DMS53 treated with DMSO at 0.1 percent for 48 hours (cell line): Measurements from ENCODE around the gene TRAF1.

Experiments used
- DNase-seq: peaks from one replicate; lab custom pipeline; 2025; ENCODE audit not compliant: unreplicated experiment; lab: John Stamatoyannopoulos, UW

TRAF1 gene

DNA sequence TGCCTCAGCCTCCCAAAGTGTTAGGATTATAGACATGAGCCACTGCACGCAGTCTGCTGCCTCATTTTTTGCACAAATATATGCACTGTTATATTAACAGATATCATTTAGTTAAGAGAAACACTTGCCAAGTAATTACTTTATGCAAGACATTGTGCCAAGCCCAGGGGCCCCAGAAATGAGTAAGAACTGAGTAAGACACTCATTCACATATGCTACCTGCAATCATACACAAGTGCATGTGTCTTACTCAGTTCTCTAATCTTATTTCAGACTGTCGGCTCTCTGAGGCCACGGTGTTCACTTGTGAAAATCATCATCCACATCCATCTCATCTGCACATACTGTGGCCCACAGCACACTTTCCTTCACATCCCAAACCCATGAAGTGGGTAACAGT lies 16.0 kb downstream of the TRAF1 start:
- DNase-seq = no peak

DNA sequence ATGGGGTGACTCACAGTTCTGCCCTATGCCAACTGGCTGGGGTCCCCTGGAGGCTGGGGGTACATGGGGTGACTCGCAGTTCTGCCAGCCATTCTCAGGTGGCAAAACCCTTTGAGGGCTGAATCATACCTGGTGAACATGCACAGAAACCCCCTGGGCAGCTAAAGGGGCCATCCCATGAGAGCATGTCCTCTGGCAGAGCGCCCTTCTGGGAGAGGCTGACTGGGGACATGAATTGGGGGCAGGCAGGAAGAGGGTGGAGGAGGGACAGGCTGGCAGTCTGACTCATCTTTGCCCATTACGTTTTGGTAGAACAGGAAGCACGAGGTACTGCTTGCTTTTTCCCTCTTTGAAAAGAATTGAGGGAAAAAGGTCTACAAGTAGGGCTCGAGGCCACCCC lies 16.7 kb downstream of the TRAF1 start:
- no peak for DNase-seq

DNA sequence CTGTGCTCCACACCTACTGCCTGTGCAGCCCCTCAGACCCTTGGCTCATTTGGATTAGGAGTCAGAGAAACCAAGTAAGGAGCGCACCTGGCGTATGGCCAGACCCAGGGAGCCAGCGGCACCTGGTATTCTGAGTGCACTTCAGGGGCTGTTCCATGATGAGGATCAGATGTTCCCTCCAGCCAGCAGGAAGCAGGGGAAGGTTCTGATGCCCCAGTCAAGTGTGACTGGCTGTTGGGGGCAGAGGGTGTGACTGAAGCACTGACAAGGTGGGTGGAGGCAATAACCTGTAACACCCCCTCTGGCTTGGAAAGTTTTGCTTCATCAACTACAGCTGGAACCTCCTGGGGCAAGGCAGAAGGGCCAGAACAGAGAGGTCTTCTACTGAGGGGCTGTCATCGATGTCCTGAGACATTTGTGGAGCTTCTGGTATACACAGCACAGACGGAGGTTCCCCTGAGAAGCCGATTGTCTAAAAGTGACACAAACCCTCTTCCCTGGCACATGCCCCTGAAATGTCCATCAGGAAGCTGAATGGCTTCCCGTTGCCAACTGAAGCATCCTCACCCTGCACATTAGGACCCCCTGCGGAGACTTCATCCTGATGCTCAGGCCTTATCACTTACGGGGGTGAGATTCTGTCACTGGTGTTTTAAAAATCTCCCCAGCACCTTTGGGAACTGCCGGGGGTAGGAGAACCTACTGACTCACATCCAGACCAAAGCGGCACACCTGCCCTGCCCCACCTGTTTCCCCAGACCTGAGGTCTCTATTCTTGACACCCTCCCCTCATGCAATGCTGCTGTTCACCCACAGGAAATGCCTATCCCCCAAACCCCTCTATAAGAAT lies 21.1 kb downstream of the TRAF1 start:
- DNase-seq = no peak

DNA sequence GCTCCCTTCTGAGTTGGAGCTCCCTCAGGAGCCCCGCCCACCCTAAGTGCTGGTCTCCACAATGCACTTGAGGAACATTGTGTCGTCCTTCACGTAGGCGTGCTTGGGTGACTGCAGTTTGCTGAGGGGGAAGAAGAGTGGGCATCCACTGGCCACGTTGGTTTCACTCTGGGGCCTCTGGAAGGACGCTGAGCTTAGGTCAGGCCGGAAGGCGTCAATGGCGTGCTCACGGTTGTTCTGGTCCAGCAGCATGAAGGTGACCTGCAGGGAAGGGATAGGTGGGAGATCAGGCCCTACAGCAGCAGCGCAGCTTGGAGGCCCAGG lies 21.7 kb downstream of the TRAF1 start:
- DNase-seq = no peak

DNA sequence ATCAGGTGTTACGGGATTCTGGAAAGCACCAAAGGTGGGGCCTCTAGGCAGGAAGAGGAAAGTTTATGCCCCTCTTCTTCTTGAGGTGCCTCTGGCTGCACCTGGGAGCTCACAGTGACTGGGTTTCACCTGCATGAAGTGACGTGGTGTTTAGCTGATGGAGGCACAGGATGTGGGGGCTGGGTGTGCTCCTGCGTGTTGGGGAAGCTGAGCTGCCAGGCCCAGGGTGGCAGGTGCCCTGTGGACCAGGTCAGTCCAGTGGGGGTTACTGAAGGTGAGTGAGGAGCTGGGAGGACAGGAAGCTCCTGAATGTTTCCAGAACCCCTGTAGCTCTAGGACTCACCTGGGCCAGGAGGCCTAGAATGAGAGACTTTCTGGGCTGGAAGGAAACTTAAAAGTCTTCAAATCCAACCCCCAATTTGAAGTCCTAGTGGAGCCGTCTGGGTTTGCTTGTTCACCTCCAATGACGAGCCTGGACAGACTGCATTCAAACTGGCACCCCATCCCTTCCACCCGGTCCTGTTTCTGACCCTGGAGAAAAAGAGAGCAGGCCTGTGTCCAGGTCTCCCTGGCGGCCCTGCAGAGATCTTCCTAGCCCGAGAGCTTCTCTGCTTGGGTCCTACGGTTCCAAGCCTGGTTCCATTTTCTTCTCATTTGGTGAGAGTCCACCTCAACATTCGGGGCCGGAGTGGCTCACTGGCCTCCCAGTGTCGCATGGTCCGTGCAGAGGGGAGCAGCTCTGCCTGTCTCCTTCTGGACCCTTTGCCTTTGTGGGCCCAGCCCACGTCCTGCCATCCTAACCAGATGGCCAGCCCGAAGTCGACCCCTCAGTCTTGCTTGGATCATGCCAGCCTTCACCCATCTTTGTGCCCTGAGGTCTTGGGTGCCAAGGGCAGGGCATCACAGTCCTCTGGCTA lies 22.3 kb downstream of the TRAF1 start:
- DNase-seq = peak; percentile 29

DNA sequence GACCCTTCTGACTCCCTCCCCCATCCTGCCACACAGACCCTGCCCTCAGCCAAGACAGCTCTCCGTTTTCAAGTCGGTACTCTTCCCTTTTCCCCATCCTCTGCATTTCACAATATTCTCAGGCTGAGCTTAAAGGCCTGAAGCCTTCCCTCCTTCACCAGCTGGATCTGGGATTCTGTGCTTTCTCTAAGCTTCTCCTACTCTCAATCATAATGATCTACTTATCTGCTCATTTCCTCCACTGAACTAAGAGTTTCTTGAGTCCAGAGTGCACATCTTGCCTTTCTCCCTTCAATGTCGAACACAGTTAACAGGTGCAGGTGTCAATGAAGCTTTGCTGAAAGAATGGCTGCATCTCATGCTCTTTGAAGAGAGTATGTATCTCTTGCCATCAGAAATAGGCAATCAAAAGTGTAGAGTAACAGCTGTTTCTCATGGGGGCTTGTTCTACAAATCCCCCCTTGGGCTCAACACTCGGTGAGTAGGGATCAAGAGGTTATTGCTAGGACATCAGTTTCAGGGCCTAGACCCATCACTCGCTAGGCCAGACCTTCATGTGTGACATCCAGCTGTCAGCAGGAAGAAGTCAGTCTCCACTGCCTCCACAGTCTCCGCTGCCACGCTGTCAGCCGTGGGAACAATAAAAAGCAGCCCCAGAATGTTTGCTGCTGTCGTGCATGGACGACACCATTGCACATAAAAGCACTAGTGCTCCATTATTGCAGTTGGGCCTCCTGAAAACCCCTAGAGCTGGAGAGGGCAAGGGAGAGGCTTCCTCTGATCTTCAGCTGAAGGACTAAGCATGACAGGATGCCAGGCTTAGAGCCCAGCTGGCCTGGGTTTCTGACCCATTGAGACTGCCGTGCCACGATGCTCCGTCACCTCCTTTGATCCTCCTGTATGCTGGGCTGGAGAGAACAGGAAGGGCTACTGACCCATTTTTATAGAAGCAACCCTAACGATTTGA lies 23.7 kb downstream of the TRAF1 start:
- DNase-seq = no peak

DNA sequence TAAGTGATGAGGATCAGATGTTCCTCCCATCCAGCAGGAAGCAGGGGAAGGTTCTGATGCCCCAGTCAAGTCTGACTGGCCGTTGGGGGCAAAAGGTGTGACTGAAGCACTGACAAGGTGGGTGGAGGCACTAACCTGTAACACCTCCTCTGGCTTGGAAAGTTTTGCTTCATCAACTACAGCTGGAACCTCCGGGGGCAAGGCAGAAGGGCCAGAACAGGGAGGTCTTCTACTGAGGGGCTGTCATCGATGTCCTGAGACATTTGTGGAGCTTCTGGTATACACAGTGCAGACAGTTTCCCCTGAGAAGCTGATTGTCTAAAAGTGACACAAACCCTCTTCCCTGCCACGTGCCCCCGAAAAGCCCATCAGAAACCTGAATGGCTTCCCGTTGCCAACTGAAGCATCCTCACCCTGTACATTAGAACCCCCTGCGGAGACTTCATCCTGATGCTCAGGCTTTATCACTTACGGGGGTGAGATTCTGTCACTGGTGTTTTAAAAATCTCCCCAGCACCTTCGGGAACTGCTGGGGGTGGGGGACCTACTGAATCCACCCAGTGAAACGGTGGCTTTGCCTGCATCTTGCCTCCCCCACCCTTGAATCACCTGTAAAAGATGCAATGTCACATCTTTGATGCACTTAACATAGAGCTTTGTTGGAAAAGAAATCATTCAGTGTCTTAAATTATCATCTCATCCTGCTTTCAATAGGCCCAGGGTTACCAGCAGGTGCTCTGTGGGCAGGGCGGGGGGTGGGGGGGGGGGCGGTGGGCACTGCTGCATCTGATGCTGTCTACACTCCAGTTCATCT lies 24.6 kb downstream of the TRAF1 start:
- DNase-seq = no peak

DNA sequence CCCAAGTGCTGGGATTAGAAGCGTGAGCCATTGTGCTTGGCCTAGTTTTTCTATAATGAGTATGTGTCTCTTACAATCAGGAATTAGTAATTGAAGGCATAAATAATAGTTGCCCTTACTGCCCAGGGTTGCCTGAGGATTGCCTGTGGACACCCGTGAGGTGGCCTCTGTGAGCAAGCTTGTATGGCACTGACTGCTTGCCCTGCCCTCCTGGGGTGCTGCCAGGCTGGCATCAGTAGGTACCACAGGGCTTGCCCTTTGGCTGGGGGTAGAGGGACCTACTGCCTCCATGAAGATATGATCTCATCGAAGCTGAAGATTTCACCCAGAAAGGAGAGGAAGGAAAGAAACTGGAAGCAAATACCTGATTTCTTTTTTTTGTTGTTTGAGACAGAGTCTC lies 25.8 kb downstream of the TRAF1 start:
- no peak for DNase-seq

DNA sequence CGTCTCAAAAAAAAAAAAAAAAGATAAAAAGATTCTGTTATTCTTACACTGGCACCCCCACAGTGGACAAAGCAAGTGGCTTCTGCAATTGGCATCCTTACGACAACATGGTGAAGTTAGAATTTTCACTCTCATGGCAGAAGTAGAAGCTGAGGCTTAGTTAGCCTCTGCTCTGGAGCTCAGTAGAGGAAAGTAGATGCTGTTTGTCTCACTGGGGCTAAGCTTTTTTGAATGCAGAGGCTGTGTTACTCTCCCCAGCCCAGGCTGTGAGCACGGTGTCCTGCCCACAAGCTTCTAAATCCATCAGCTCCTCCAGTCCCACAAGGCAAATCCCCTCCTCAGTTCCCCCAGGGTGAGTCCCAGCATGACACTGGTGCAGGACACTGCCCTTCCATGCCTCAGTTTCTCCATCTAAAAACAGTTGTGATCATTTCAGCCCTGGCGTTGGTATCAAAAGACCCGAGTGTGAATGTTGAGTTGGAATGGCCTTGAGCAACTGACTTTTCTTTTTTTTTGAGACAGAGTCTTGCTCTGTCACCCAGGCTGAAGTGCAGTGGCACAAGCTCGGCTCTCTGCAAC lies 27.0 kb downstream of the TRAF1 start:
- no peak for DNase-seq

DNA sequence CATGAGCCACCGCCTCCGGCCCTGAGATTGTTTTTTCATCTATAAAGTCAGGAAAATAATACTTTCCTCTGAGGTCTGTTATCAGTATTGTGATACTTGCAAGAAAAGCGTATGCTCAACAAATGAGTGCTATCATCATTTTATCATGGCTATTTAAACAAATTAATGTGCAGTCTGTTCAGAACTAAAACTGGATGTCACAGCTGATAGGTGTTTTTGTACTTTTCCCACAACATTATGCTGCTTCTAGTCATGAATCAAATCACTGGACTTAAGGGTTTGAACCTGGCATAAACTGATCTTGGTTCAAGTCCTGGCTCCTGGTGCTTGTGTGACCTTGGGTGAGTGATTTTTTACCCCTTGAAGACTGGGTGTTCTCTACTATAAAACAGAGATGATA lies 28.2 kb downstream of the TRAF1 start:
- no peak for DNase-seq

DNA sequence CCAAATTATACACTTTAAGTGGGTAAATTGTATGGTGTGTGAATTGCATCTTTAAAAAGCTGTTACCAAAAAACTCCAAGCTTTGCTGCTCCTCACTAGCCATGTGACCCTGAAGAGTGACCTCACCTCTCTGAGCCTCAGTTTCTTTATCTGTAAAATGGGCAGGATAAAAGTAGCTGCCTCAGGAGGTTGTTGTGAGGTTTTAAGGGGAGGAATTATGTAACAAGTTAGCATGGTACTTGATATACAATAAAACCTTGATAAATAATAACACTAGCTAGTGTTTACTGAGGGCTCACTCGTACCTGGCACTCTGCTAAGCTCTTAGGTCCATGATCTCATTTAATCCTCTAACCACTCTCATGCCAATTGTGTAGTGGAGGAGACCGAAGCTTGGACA lies 30.6 kb downstream of the TRAF1 start:
- no peak for DNase-seq

DNA sequence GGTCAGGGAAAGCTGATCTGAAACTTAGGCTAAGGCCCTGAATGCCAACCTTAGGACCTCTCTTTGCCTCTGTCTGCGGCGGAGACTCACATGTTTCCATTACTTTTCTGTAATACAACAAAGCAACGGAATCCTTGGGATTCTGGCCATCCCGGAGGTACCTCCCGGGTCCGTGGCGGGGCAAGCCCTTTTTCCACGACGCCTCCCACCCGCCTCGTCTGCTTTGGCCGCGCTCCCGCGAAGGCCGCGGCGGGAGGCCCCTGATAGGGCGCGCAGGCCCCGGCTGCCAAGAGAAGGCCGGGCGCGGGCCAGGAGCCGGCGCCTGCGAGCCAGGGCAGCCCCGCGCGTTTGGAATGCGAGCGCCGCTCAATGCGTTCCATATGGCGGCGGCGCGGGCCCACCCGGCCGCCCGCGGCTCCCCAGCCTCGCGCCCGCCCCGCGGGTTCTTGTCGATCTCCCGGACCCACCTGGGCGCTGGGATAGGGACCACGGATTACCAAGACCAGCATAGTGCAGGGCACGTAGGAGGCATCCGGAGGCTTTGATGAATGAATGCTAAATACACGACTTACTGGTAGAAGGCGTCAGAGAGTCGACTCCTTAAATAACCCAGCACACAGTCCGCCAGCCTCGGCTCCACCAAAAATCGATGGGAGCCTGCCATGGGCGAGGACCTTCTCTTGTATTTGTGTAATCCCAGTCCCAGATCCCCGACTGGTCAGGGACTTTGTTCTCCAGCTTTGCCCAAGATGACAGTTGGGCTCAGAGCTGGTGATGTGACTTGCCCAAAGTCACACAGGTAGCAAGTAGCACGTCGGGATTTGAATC lies 32.1 kb downstream of the TRAF1 start:
- no peak for DNase-seq

DNA sequence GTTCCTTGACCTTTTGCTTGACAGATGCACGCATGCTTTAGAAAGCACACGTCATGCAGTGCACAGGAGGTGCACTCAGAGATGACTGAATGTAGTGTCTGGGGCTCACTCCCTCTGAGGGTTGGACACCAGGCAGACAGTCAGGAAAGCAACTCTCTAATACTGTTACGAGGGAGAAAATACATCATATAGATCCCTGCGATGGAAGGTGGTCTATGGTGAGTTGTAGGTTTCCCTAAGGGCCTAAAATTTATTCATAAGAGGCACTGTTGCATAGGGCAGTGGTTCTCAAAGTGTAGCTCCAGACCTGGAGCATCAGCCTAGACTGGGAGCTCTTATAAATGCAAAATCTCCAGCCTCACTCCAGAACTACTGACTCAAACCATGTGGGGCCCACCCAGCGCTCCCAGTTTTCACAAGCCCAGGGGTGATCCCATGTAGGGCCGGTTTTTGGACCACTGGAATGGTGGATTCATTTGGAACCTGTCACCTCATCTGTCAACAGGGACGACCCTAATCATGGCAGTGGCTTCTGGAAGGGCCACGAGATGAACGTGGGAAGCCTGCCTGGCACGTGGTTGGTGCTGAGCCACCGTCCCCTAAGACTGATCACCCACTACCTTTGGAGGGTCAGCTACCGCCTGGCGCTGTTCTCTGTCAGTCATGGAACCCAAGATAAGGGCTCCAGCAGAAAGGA lies 32.8 kb downstream of the TRAF1 start:
- no peak for DNase-seq

DNA sequence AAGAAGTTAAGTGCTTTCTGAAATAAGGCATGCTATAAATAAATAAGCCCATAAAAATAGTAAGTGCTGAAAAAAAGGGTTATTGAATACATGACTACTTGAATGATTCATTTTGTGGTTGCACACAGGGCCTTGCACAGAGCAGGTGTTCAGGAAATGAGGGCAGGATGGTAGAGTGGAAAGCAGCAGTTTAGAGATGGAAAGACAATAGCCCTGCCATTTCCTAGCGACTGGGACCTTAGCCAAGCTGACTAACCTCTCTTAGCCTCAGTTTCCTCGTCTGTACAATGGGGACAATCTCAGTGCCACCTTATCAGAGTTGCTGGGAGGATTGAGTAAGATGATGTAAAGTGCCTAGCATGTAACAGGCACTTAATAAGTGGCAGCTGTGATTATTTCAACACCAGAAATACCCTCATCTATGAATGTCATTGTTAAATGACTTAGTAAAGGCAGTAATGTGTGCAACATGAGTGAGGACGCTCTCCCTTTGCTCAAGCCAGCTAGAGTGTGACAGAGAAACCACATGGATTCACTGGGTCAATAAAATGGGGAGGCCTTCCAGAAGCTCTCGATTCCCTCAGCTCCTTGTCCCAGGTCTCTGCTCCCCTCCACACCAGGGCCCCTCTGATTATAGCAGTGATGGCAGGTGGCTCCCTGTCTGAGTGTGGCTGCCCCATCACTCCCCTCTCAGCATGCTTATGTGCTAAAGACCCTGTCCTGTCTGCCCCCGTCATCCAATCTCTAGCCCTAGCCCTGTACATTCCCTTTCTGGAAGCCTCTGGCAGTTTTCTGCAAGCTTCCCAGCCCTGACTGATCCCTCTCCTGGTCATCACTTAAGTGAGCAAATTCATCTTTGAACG lies 33.6 kb downstream of the TRAF1 start:
- DNase-seq = peak; percentile 29

DNA sequence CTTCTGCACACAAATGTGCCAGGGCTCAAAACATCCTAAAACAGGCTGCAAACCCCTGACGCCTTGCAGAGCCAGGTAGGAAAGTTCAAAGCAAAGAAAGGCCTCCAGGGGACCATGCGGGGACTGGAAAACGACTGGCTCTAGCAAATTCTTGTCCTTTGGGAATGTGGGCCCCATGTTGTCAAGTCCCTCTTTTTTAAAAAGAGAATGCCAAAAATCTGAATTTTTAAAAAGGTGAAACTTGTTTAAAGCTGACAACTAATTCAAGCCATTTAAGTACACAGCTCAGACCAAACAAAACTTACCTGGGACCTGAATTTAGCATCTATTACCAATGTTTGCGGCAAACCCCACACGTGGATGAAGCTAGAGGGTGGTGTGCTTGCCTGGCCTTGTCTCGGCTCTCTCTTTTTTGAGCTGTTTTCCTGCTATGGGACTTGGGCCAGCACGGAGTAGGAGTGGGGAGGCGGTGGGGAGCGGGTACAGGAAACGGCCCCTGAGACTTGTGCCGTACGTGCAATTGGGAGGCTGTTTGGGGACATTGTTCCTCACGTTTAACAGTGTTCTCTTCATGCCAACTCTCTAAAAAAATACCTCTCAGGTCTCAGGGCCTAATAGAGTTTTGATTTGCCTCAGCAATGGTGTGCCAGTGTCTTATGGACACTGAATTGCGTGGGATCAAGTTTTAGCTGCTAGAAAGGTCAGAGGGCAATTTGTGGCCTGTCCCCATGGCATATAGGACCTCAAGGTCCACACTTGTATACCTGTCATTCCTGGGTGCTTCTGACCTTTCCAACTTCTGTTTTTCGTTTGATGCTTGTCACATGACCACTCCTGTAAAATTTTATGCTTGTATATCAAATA lies 34.5 kb downstream of the TRAF1 start:
- DNase-seq = no peak

DNA sequence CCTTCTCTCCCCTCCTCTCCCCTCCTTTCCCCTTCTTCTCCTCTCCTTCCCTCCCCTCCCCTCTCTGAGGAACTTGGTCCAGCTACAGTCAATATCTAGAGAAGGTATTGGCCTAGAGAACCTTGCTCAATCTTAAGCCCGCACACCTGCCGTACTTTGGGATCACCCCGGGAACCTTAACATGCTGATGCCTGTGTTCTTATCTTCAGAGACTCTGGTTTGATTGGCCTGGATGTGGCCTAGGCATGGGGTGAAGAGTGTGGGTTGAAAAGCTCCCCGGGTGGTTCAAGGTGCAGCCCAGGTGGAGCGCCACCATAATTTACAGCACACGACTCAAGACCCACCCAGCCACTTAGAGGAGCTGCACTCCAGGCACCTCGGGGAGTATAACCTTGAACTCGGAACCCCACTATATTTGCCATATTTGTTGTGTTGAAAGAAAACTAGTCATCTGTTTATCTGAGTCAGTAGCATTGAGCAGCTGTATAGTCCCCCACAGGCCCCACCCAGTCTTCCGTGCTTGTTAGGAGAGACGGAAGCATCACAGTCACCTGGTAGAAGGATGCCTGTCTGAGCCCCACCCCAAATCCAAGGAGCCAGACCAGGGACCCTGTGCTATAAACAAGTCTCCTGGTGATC lies 35.2 kb downstream of the TRAF1 start:
- DNase-seq = no peak
